Measurements from ENCODE around the gene ANKRD55.

The ANKRD55 gene

GRCh38 chr5:56077796-56078233 lies 155.3 kb downstream of the ANKRD55 start:
- DNase-seq (ENCODE audit: low spot score), result no peak

- DNase-seq (ENCODE audit: low spot score), result no peak
Measured at GRCh38 chr5:56076486-56076885, 156.6 kb downstream of the ANKRD55 start.

- no peak for DNase-seq (ENCODE audit: low spot score)
Measured at GRCh38 chr5:56075361-56075760, 157.8 kb downstream of the ANKRD55 start.

GRCh38 chr5:56072863-56073766 lies 160.0 kb downstream of the ANKRD55 start:
- no peak for DNase-seq (ENCODE audit: low spot score)

- no peak for DNase-seq (ENCODE audit: low spot score)
Measured at GRCh38 chr5:56071470-56071869, 161.7 kb downstream of the ANKRD55 start.

GRCh38 chr5:56070851-56071465 lies 162.2 kb downstream of the ANKRD55 start:
- peak; percentile 3 for DNase-seq (ENCODE audit: low spot score)

- DNase-seq (ENCODE audit: low spot score), result no peak
Measured at GRCh38 chr5:56069652-56070226, 163.4 kb downstream of the ANKRD55 start.

GRCh38 chr5:56066931-56067450 lies 166.1 kb downstream of the ANKRD55 start:
- DNase-seq (ENCODE audit: low spot score), result no peak

GRCh38 chr5:56064984-56065383 lies 168.1 kb downstream of the ANKRD55 start:
- DNase-seq (ENCODE audit: low spot score), result no peak

GRCh38 chr5:56060276-56061110 lies 172.6 kb downstream of the ANKRD55 start:
- DNase-seq (ENCODE audit: low spot score), result no peak

- DNase-seq (ENCODE audit: low spot score), result no peak
Measured at GRCh38 chr5:56059854-56060253, 173.3 kb downstream of the ANKRD55 start.

GRCh38 chr5:56056875-56057274 lies 176.3 kb downstream of the ANKRD55 start:
- no peak for DNase-seq (ENCODE audit: low spot score)

- no peak for DNase-seq (ENCODE audit: low spot score)
Measured at GRCh38 chr5:56055859-56056258, 177.3 kb downstream of the ANKRD55 start.

GRCh38 chr5:56055287-56055686 lies 177.8 kb downstream of the ANKRD55 start:
- no peak for DNase-seq (ENCODE audit: low spot score)

- DNase-seq (ENCODE audit: low spot score), result no peak
Measured at GRCh38 chr5:56054666-56055065, 178.5 kb downstream of the ANKRD55 start.

- DNase-seq (ENCODE audit: low spot score), result no peak
Measured at GRCh38 chr5:56053363-56053762, 179.8 kb downstream of the ANKRD55 start.

GRCh38 chr5:56052735-56053134 lies 180.4 kb downstream of the ANKRD55 start:
- no peak for DNase-seq (ENCODE audit: low spot score)

GRCh38 chr5:56050551-56051255 lies 182.4 kb downstream of the ANKRD55 start:
- no peak for DNase-seq (ENCODE audit: low spot score)
